ENCODE data around the gene LAMA1. TPM values are rescaled to one million over a fixed set of nuclear protein-coding genes. Genes with fewer than 3 reads are reported as not detected.

The LAMA1 gene
- total and polyA plus RNA-seq, 2 of the 4 experiments (the other 2 are of a cell fraction) = 10.9 to 15.5 TPM

DNA sequence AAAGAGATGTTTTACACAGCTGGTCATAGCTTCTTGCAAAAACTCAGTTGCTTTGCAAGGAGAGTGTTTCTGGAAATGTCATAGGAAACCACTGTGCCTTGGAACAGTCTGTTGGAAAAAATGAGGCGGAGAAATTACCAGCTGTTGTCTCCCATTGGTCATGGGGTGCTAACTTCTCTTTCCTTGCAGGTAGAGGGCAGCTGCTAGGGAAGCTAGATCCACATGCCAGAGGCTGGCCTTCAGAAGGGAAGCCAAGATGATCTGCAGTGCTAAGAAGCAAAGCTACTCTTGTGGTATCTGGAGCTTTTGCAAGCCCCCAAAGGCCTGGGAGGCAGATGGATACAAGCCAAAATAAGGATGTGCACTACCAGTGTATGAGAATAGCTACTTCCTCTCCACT lies 34.8 kb upstream of the LAMA1 start:
- no peaks in the 10 kb centered on the region for H3K36me3 ChIP-seq (ENCODE audit: control insufficient read depth, insufficient read depth, low read length)
- BruUV-seq (replicated peaks) = no TSS peak
- H4K20me1 ChIP-seq (ENCODE audit: insufficient read depth, low read length) = no peaks in the 10 kb centered on the region
- no peak overlapping the region for H3K9ac ChIP-seq (ENCODE audit: low read depth, low read length)
- no peak overlapping the region for H3K27ac ChIP-seq (ENCODE audit: insufficient read depth, low read length)
- H3K14ac ChIP-seq (replicated peaks; ENCODE audit: low read depth, low read length) = no peak overlapping the region
- no peaks in the 10 kb centered on the region for H3K79me1 ChIP-seq (ENCODE audit: low read depth in 1 of 2, low read length in 2 of 2)
- no peak overlapping the region for H2AK9ac ChIP-seq (replicated peaks; ENCODE audit: low read depth, low read length, poor library complexity)
- no peak overlapping the region for H2AK5ac ChIP-seq (ENCODE audit: low read depth, low read length)
- H2AFZ ChIP-seq (replicated peaks; ENCODE audit: low read length, poor library complexity) = no peak overlapping the region
- no peaks in the 10 kb centered on the region for H3K9me1 ChIP-seq (ENCODE audit: insufficient read depth, low read length)
- WGBS, 2 experiments (ENCODE audit: extremely low coverage in 2 of 2, insufficient read length in 1 of 2) = no CpG with 5 or more reads among the region's 1 CpG
- no peak overlapping the region for H2BK20ac ChIP-seq (ENCODE audit: low read depth, low read length)
- dilution Hi-C loops (cut with HindIII; ENCODE audit: low sequenced_read_pairs, unreplicated experiment) = no loop called here
- no peak overlapping the region for H3K4me2 ChIP-seq (ENCODE audit: low read depth, low read length)
- no peak overlapping the region for H4K5ac ChIP-seq (ENCODE audit: low read depth, low read length)
- CTCF ChIA-PET = no interaction called here
- H3K4me3 ChIP-seq (ENCODE audit: insufficient read depth, low read depth, low read length) = no peak overlapping the region
- H3K27me3 ChIP-seq (ENCODE audit: control insufficient read depth, insufficient read depth, low read length) = no peaks in the 10 kb centered on the region
- no peak overlapping the region for H3K18ac ChIP-seq (ENCODE audit: low read depth, low read length)
- no peak overlapping the region for H2BK15ac ChIP-seq (ENCODE audit: low read depth, low read length)
- intact Hi-C loops (cut with micrococcal nuclease) = no loop called here
- in situ Hi-C loops (cut with MboI; ENCODE audit: low sequenced_read_pairs) = no loop called here
- no peak overlapping the region for H2BK120ac ChIP-seq (ENCODE audit: low read depth, low read length)
- H4K8ac ChIP-seq (ENCODE audit: low read depth in 2 of 2, low read length in 2 of 2) = no peak overlapping the region
- H3K23ac ChIP-seq (ENCODE audit: low read depth, low read length) = no peak overlapping the region
- H3K9me3 ChIP-seq (ENCODE audit: control insufficient read depth, insufficient read depth, low read length) = no peaks in the 10 kb centered on the region
- H2BK5ac ChIP-seq (ENCODE audit: low read depth, low read length, poor library complexity, severe bottlenecking) = no peak overlapping the region
- ATAC-seq (ENCODE audit: low read depth) (no peak), DNase-seq (no peak)
- H3K4me1 ChIP-seq (ENCODE audit: control insufficient read depth, insufficient read depth, low read length) = no peaks in the 10 kb centered on the region
- POLR2A ChIA-PET (ENCODE audit: unreplicated experiment) = interaction anchor here (0.5 kb wide), 1 partner anchor 46 kb away, joined by 3 read pairs; no protein-coding TSS in a partner anchor
- H3K56ac ChIP-seq (ENCODE audit: extremely low read depth, insufficient read depth, low read length) = no peak overlapping the region
- H3K4ac ChIP-seq (ENCODE audit: low read depth, low read length) = no peak overlapping the region
- TF ChIP-seq CEBPB (IDR thresholded peaks at IDR 0.05; ENCODE audit: low read depth, low read length) (no peak), FOS (IDR thresholded peaks at IDR 0.05; ENCODE audit: low read depth, low read length) (no peak), BHLHE40 (IDR thresholded peaks at IDR 0.05; ENCODE audit: low read depth, low read length) (no peak), NFE2L2 (IDR thresholded peaks at IDR 0.05; ENCODE audit: low read depth, low read length) (no peak), RAD21 (IDR thresholded peaks at IDR 0.05; ENCODE audit: low read length) (no peak), RCOR1 (IDR thresholded peaks at IDR 0.05; ENCODE audit: insufficient replicate concordance, low read length) (no peak)
- H4K91ac ChIP-seq (ENCODE audit: insufficient read depth, low read depth, low read length) = no peak overlapping the region
